Heart left ventricle (tissue), 16 donors: ENCODE data around the gene ZNF326. TPM values are rescaled to one million over a fixed set of nuclear protein-coding genes. Genes with fewer than 3 reads are reported as not detected.

Experiments
- ATAC-seq, 4 donors: fragments of 200-7000 bp; cut with Tn5 transposase; one replicate each; pipeline ENCODE4 v1.9.1; 2020 to 2022; ENCODE audit warnings: moderate library complexity in 4 of 4, mild to moderate bottlenecking in 3 of 4, moderate number of reproducible peaks in 1 of 4
- DNase-seq, 5 donors: peaks; one replicate each; pipeline ENCODE4 v3.0.0-alpha.2; 2020
- H3K27ac ChIP-seq, 12 donors: fragments of 200-600 bp; sonication (generic) in 4 of 12; one replicate each; pipeline versions ENCODE4 v1.5.0 to v1.8.0; 2016 to 2022; ENCODE audit warnings: mild to moderate bottlenecking in 2 of 12
- H3K27me3 ChIP-seq, 9 donors: fragments of 200-600 bp; sonication (generic) in 2 of 9; one replicate each; pipeline versions ENCODE4 v1.5.1 to v1.8.0; 2016 to 2022; ENCODE audit warnings: mild to moderate bottlenecking in 3 of 9
- H3K36me3 ChIP-seq, 9 donors: fragments of 200-600 bp; sonication (generic) in 2 of 9; one replicate each; pipeline versions ENCODE4 v1.5.0 to v1.8.0; 2018 to 2022; ENCODE audit warnings: mild to moderate bottlenecking in 2 of 9
- H3K4me1 ChIP-seq, 12 donors: fragments of 200-600 bp; sonication (generic) in 4 of 12; one replicate each; pipeline versions ENCODE4 v1.5.0 to v1.8.0; 2016 to 2022; ENCODE audit warnings: mild to moderate bottlenecking in 3 of 12
- H3K4me3 ChIP-seq, 12 donors: fragments of 200-600 bp; sonication (generic) in 4 of 12; one replicate each; pipeline versions ENCODE4 v1.5.0 to v1.8.0; 2017 to 2022; ENCODE audit warnings: mild to moderate bottlenecking in 9 of 12, moderate library complexity in 4 of 12
- H3K9me3 ChIP-seq, 12 donors: fragments of 200-600 bp; sonication (generic) in 4 of 12; one replicate each; pipeline versions ENCODE4 v1.5.0 to v1.8.0; 2016 to 2022; ENCODE audit warnings: mild to moderate bottlenecking in 1 of 12
- CTCF ChIP-seq, 12 donors: fragments of 200-600 bp; sonication (generic) in 4 of 12; IDR thresholded peaks; one replicate each; pipeline versions ENCODE4 v1.5.0 to v1.8.0; 2018 to 2022; ENCODE audit warnings: antibody characterized with exemption in 12 of 12, mild to moderate bottlenecking in 5 of 12
- POLR2A ChIP-seq, 2 donors: fragments of 450-650 bp; IDR thresholded peaks; one replicate each; pipeline ENCODE4 v1.6.1; 2017; ENCODE audit warnings: antibody characterized with exemption in 2 of 2, mild to moderate bottlenecking in 2 of 2, moderate library complexity in 2 of 2
- WGBS, 4 donors: extraction: QIAGEN DNeasy Blood & Tissue Kit in 2 of 4; methylation state at CpG; one replicate each; pipeline versions ENCODE4 v1.1.5 to v1.1.7; 2013 to 2018; 5-methylcytosine and 5-hydroxymethylcytosine counted together
- intact Hi-C, 10 donors: fragments of 100-400 bp; cut with DNase I; formaldehyde crosslinking; loops; one replicate each; pipeline versions ENCODE4 v1.11.1 to v1.14.2; 2022
- polyA plus RNA-seq, 2 donors: library from polyadenylated mRNA; stranded (reverse); fragments of 200-250 nt; gene quantifications; one replicate each; pipeline ENCODE4 v1.2.3, GENCODE V29; 2013
- total RNA-seq, 9 donors: library from RNA; depleted of rRNA in 2 of 9; stranded (reverse); fragments of >200 nt in 2 of 9; fragmentation: NEBNext Ultra II Directional in 3 of 9; extraction: Animal tissue kit (Norgen Biotek cat#: 25700) in 3 of 9; gene quantifications; one replicate each; pipeline versions ENCODE4 v1.1.0 to v1.2.4, GENCODE V29; 2016 to 2023
- donor health status: ischemic (EF 13 %, LVEDD 7.1; RV severe dilation, severe dysfunction).
- donor health status: healthy with polysubstance abuse.
- donor health status: DM: no; HTN: yes; CAD: no.
- donor health status: DM: no; HTN: no; CAD: no.
- donor health status: ischemic (EF 25% LVEDD 6.9; RV normal size, moderate dysfunction).
- donor health status: ischemic (EF 25% LVEDD 5.7; RV mildly dilated, moderate dysfunction).
- donor health status: healthy.
- donor health status: DM: yes; HTN: yes; CAD: no.
- donor health status: ischemic (EF 35%, LVEDD 5.7; RV mildly dilated, moderate dysfunction).
- donor health status: nonischemic (EF 11% LVEDD 7.7; RV severe dilation, severe dysfunction).
- donor health status: DM: yes; HTN: yes; CAD: no.
- donor health status: PGD.
- donor health status: ischemic (EF 29% LVEDD 5.4; RV normal size, mild dysfunction).
- donor health status: nonischemic (EF 23%, LVEDD 6.1; RV moderate dilation, normal function).

Gene ZNF326
- total and polyA plus RNA-seq, 11 donors: 4.9 to 14.7 (median 10.9) TPM

GRCh38 chr1:90027281-90027680 is 32.4 kb downstream of the ZNF326 start:
- TF ChIP-seq POLR2A (IDR thresholded peaks at IDR 0.05) (no peak), CTCF (IDR thresholded peaks at IDR 0.05) (no peak)
- WGBS, 4 donors: 83 to 90% (median 87%) methylated on average over 1 of the region's 1 CpG

GRCh38 chr1:90039652-90040051 is 44.7 kb downstream of the ZNF326 start:
- Histone ChIP-seq H3K4me3 (no peak overlapping the region), H3K36me3 (no peaks in the 10 kb centered on the region), H3K27me3 (no peaks in the 10 kb centered on the region), H3K27ac (no peak overlapping the region), H3K4me1 (no peaks in the 10 kb centered on the region), H3K9me3 (no peaks in the 10 kb centered on the region)
- WGBS, 4 donors: 65 to 74% (median 69%) methylated on average over 3 of the region's 3 CpGs
- intact Hi-C loops: no loop called here
- DNase-seq (no peak), ATAC-seq (no peak)
- no peak for TF ChIP-seq CTCF (IDR thresholded peaks at IDR 0.05)
- TF ChIP-seq POLR2A (IDR thresholded peaks at IDR 0.05): no peak

More at GRCh38 chr1:90027281-90027680, 32.4 kb downstream of the ZNF326 start:
- Histone ChIP-seq H3K27me3 (no peaks in the 10 kb centered on the region), H3K4me3 (no peak overlapping the region), H3K36me3 (peaks cover 0 to 100% (median 95%) of the 10 kb centered on the region in 9 donors), H3K27ac (no peak overlapping the region), H3K9me3 (peaks cover 0 to 21% (median 6%) of the 10 kb centered on the region in 12 donors), H3K4me1 (no peaks in the 10 kb centered on the region)
- intact Hi-C loops: no loop called here
- ATAC-seq: no peak
- no peak for DNase-seq

- Histone ChIP-seq H3K27ac (no peak overlapping the region), H3K27me3 (no peaks in the 10 kb centered on the region), H3K36me3 (no peaks in the 10 kb centered on the region), H3K9me3 (no peaks in the 10 kb centered on the region), H3K4me3 (no peak overlapping the region), H3K4me1 (no peaks in the 10 kb centered on the region)
- DNase-seq (no peak), ATAC-seq (no peak)
- intact Hi-C loops: no loop called here
- 55 to 77% (median 72%) methylated on average over 4 of the region's 4 CpGs for WGBS, 4 donors
- TF ChIP-seq POLR2A (IDR thresholded peaks at IDR 0.05) (no peak), CTCF (IDR thresholded peaks at IDR 0.05) (no peak)
These were observed 48.7 kb downstream of the ZNF326 start for GRCh38 chr1:90043586-90043985.

- ATAC-seq: no peak
- Histone ChIP-seq H3K4me3 (no peak overlapping the region), H3K9me3 (no peaks in the 10 kb centered on the region), H3K27me3 (peaks cover 0 to 3% (median 0%) of the 10 kb centered on the region in 9 donors), H3K4me1 (no peaks in the 10 kb centered on the region), H3K36me3 (no peaks in the 10 kb centered on the region), H3K27ac (no peak overlapping the region)
- TF ChIP-seq POLR2A (IDR thresholded peaks at IDR 0.05) (no peak), CTCF (IDR thresholded peaks at IDR 0.05) (no peak)
- intact Hi-C loops: no loop called here
- 80 to 95% (median 86%) methylated on average over 5 of the region's 5 CpGs for WGBS, 4 donors
- no peak for DNase-seq
These were observed 49.4 kb downstream of the ZNF326 start for GRCh38 chr1:90044346-90044745.
